ENCODE measurements around the gene FBXO44.

GRCh38 chr1:11610629-11611180 is 44.0 kb upstream of the FBXO44 start:
- TF ChIP-seq, protein P1, sequence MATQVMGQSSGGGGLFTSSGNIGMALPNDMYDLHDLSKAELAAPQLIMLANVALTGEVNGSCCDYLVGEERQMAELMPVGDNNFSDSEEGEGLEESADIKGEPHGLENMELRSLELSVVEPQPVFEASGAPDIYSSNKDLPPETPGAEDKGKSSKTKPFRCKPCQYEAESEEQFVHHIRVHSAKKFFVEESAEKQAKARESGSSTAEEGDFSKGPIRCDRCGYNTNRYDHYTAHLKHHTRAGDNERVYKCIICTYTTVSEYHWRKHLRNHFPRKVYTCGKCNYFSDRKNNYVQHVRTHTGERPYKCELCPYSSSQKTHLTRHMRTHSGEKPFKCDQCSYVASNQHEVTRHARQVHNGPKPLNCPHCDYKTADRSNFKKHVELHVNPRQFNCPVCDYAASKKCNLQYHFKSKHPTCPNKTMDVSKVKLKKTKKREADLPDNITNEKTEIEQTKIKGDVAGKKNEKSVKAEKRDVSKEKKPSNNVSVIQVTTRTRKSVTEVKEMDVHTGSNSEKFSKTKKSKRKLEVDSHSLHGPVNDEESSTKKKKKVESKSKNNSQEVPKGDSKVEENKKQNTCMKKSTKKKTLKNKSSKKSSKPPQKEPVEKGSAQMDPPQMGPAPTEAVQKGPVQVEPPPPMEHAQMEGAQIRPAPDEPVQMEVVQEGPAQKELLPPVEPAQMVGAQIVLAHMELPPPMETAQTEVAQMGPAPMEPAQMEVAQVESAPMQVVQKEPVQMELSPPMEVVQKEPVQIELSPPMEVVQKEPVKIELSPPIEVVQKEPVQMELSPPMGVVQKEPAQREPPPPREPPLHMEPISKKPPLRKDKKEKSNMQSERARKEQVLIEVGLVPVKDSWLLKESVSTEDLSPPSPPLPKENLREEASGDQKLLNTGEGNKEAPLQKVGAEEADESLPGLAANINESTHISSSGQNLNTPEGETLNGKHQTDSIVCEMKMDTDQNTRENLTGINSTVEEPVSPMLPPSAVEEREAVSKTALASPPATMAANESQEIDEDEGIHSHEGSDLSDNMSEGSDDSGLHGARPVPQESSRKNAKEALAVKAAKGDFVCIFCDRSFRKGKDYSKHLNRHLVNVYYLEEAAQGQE (tag by site-specific recombination; IDR thresholded peaks at IDR 0.05), result no peak
- TF ChIP-seq ZNF785 (tag by site-specific recombination; IDR thresholded peaks at IDR 0.05) (no peak), ZNF140 (tag by site-specific recombination; IDR thresholded peaks at IDR 0.05) (no peak), ZNF747 (tag by site-specific recombination; IDR thresholded peaks at IDR 0.05) (no peak), REPIN1 (tag by site-specific recombination; IDR thresholded peaks at IDR 0.05; ENCODE audit: low read depth) (no peak), RBAK (tag by site-specific recombination; IDR thresholded peaks at IDR 0.05) (no peak), YY1 (tag by site-specific recombination; IDR thresholded peaks at IDR 0.05) (no peak), ZNF302 (tag by site-specific recombination; IDR thresholded peaks at IDR 0.05; ENCODE audit: low read depth) (no peak), TRIM28 (IDR thresholded peaks at IDR 0.05; ENCODE audit: borderline replicate concordance, low read length) (no peak), AEBP2 (tag by site-specific recombination; IDR thresholded peaks at IDR 0.05; ENCODE audit: borderline replicate concordance) (no peak)
